GM12873 (cell line): ENCODE results near the gene PAX5.

ENCODE experiments used
- TF ChIP-seq, protein P1 (sequence below): IDR thresholded peaks from 2 replicates; pipeline ENCODE4 v1.5.1; 2012; ENCODE audit warnings: low read depth, mild to moderate bottlenecking, moderate library complexity, low read length, control low read depth; ENCODE audit not compliant: insufficient read depth; ENCODE audit errors: missing control alignments

Gene PAX5

GRCh38 chr9:36834736-36835135 is 199.3 kb downstream of the PAX5 start:
- TF ChIP-seq, protein P1, sequence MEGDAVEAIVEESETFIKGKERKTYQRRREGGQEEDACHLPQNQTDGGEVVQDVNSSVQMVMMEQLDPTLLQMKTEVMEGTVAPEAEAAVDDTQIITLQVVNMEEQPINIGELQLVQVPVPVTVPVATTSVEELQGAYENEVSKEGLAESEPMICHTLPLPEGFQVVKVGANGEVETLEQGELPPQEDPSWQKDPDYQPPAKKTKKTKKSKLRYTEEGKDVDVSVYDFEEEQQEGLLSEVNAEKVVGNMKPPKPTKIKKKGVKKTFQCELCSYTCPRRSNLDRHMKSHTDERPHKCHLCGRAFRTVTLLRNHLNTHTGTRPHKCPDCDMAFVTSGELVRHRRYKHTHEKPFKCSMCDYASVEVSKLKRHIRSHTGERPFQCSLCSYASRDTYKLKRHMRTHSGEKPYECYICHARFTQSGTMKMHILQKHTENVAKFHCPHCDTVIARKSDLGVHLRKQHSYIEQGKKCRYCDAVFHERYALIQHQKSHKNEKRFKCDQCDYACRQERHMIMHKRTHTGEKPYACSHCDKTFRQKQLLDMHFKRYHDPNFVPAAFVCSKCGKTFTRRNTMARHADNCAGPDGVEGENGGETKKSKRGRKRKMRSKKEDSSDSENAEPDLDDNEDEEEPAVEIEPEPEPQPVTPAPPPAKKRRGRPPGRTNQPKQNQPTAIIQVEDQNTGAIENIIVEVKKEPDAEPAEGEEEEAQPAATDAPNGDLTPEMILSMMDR, result no peak

DNA sequence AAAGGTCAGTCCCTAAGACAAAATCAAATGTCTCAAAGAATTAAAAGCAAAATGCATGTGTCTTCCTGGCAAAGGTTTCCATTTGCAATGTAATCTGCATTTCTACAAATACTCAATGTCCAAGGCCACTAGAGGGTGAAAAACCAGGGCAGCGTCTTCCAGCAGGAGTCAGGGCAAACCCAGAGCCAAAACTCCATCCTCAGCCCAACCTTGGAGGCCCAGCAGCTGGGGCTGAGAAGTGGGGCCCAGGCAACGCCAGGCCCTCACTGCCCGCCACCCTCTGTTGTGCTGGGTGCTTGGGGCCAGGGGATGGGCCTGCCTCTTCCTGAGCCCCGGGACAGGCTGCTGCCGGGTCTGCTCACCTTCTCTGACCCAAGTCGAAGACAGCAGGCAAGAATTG is 200.1 kb downstream of the PAX5 start:
- TF ChIP-seq, protein P1, result no peak

DNA sequence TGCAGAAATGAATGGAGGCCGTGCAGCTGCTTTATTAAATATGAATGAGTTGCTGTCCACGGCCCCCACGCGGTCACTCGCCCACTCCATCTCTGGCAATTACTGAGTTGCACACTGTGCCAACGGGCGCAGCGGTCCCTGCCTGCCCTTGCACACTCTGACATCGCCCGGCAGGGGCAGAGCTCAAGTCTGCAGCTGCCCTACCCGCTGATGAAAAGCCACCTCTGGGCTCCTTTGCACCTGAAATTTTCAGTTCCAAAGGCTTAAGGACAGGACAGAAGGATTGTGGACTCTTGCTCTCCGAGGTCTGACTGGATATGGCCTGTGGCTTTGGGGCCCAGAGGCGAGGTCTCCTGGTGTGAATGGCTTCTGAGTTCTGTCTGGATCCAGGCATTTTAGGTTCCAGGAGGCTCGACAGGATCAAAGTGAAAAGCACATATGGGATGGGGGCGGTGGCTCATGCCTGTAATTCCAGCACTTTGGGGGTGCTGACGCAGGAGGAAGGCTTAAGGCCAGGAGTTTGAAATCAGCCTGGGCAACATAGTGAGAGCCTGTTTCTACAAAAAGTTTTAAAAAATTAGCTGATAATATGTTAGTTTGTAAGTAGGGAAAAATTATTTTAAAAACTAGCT is 201.8 kb downstream of the PAX5 start:
- TF ChIP-seq, protein P1, result no peak

DNA sequence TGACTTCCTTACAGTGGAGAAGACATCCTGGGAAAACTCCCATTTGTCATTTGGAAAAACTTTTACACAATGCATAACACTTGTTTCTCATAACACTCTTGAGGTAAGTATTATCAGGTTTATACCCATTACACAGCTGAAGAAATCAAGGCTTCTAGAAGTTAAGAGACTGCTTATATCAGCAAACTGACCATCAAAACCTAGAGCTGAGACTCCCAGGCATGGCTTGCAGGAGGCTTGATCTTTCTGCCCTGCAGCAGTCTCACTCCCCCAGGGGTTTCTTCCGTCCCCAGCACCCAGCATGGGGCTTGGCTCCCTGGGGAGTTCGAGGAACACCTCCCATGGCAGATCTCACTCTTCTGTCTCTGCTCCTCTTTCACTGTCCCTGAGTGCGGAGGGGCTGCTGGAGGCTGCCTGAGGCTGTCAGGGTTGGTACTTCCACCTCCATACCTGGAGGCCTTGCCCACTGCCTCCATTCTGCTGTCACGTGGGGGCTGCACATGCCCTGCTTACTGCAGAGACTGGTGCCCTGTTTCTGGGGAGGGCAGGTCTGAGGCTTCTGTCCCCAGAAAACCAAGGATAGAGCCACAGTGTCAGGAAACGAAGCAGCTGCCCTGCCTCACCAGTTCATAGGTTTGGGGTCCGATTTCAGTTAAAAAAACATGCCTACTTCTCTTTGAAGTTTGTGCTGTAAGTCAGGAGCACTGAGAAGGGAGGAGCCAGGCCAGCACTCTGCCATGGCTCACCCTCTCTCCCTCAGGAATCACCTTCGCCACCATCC is 202.5 kb downstream of the PAX5 start:
- TF ChIP-seq, protein P1, result no peak

DNA sequence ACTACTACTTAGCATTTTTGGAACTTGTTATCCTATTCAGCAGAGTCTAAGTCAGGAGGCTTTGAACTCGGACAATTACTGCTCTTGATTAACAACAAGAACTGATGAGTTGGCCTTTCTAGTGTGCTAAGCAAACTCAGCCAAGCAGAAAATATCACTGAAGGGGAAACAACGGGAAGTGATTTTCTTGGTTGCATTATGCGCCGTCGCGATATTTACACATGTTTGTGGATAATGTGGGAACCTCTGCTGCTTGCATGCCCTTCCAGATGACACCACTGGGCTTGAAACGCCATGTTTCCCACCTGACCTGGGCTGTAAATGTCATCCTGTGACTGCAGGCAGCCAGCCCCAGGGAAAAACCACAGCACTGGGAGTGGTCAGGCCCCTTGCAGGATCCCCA is 205.5 kb downstream of the PAX5 start:
- TF ChIP-seq, protein P1, result no peak

GRCh38 chr9:36827593-36827992 is 206.5 kb downstream of the PAX5 start:
- TF ChIP-seq, protein P1, result no peak

DNA sequence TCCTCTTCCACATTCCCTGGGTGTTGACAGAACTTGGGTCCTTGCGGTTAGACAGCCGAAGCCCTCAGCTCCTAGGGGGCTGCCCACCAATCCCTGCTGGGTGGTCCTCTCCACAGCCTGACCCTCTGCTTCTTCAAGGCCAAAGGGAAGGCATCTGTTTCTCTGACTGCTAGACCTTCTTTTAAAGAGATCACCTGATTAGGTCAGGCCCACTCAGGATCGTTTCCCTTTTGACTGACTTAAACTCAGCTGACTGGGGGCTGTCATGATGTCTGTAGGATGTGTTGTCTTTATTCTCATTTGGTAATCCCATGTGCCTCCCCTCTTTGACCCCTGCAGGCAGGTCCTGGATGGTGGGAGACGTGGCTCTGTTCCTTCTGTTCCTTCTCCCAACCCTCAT is 207.5 kb downstream of the PAX5 start:
- TF ChIP-seq, protein P1, result no peak
